ENCODE measurements around the gene ATN1.

The ATN1 gene

DNA sequence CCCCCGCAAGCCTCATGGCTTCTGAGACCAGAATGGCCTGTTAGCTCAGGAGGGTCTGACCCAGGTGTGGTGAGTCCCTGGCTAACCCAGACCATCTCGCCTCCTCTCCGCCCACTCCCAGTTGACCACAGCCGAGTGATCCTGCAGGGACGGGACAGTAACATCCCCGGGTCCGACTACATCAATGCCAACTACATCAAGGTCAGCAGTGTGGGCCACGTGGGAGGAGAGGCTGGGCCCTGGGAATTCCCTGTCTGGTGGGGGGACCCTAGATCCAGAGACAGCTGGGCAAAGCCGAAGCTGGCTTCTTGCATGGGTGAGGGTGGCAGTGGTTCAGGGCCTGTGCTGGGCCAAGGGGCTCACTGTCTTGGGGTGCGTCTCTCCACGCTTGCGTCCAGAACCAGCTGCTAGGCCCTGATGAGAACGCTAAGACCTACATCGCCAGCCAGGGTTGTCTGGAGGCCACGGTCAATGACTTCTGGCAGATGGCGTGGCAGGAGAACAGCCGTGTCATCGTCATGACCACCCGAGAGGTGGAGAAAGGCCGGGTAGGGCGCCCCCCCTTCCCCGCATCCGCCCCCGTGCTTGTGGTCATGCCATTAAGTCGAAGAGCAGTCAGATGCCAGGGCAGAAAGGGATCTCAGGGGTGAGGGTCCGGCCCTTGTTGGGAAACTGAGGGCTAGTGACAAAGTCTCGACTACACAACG lies 28.4 kb downstream of the ATN1 start:
- in situ Hi-C loops (cut with MboI; ENCODE audit: low sequenced_read_pairs), result no loop called here

DNA sequence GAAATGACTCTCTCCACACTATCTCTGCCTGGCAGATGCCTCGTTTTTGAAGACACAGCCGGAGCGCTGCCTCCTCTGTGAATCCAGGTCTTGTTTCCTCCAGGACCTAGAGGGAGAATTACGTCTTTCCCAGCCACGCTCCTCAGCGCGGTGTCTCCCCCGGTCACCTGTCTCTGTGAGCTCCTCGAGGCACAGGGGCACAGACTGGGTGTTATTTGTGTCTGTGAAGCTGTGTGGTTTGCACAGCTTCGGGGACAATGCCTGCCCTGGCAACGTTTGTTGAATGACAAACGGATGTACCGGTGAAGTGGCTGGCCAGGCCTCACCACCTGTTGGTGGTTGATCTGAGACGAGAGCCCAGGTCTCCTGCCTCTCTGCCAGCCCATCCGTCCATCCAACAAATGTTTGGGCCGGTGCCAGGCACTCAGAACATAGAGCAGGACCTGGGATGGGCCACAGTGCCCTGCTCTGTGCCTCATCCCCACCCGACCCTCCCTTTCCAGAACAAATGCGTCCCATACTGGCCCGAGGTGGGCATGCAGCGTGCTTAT lies 29.5 kb downstream of the ATN1 start:
- in situ Hi-C loops (cut with MboI; ENCODE audit: low sequenced_read_pairs), result no loop called here

DNA sequence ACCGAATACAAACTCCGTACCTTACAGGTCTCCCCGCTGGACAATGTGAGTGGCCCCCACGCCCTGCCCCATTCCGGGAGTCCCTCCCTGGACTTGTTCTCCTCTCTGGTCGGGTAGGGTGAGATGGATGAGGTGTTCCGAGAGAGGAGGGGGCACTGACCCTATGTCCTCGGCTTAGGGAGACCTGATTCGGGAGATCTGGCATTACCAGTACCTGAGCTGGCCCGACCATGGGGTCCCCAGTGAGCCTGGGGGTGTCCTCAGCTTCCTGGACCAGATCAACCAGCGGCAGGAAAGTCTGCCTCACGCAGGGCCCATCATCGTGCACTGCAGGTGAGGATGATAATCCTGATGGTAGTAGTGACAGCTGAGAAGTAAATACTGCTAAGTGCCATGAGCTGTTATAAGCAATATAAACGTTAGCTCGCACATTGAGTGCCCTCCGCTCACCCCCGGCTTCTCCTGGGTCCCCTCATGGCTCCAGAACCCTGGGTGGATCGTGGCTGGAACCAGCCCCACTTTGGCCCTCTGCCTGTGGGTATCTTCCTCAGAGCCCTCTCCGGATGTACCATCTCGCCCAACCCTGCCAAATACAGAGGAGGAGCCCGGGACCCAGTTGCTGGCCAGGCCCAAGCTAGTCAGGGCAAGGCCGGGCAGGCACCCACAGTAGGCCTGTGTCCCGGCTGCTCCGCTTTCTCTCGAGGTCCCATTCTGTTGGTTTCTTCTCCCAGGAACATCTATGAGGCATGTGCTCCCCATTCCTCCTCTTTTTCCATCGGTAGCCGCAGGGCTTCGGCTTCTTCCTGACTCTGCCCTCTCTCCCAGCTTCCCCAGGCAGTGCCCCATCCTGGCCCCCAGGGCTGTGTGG lies 30.2 kb downstream of the ATN1 start:
- in situ Hi-C loops (cut with MboI; ENCODE audit: low sequenced_read_pairs), result no loop called here

DNA sequence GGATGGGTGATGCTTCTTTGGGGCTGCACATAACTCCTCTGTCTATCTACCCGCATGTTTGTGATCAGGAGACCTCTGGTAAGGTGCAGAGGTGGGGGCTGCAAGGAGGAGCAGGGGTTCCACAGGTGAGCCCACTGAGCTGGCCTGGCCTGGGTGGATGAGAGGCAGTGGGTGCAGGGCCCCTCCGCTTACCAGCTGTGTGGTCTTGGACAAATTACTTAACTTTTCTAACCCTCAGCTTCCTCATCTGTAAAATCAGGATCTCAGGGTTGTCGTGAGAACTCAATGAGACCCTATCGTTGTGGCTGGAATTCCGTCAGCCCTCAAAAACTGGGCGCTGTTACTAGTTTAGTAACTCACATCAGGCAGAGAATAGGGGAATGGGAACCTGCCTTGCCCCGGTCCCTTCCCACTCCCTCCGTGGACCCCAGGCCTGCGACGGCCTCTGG lies 30.9 kb downstream of the ATN1 start:
- in situ Hi-C loops (cut with MboI; ENCODE audit: low sequenced_read_pairs), result no loop called here

DNA sequence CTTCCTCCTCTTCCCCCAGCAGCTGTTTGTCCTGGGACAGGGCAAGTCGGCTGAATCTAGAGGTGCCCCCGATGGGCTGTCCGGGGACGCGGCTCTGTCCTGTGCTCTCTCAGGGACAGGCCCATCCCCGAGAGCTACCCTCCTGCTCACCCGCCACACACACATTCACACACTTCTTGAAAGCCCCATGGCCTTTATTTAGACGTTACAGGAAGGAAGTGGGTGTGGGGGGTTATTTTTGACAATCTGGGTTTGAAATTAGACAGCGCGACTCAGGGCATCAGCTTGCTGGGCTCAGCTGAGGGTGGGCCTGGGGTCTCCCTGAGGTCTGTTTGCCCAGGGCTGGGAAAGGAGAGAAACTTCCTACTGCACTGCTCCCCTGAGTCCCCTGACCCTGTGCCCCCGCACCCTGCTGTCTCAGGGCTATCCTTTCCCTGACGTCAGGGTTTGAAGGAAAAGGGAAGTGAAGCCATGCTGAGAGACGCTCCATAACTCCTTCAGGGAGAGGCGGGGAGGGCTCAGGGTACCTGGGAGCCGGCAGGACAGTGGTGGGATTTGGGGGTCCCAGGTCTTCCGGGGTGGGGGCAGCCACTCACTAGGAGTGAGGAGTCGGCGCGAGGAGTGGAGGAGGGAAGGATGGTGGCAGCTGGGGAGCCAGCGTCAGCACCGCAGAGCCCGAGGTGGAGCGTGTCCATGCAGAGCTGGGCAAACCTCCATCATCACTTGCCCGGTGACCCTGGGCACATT lies 31.5 kb downstream of the ATN1 start:
- in situ Hi-C loops (cut with MboI; ENCODE audit: low sequenced_read_pairs), result no loop called here

DNA sequence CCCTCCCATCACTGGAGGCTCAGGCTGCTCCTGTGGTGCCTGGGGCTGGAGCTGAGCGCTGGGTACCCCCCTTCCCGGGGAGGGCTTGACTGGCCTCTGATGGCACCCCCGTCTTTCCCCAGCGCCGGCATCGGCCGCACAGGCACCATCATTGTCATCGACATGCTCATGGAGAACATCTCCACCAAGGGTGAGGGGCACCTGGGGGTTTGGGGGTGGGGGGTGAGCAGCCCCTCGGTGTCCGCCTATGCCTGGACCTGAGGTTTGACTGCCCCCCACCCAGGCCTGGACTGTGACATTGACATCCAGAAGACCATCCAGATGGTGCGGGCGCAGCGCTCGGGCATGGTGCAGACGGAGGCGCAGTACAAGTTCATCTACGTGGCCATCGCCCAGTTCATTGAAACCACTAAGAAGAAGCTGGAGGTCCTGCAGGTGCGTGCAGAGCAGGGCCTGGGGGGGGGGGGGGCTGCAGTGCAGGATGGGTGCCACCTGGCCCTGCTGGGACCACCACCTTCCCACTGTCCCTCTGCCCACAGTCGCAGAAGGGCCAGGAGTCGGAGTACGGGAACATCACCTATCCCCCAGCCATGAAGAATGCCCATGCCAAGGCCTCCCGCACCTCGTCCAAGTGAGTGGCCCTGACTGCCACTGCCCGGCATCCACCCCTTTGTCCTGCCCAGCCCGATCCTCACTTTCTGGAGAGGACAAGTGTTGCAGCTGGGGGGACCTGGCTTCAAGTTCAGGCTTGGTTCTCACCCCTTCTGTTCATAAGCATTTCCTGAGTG lies 32.2 kb downstream of the ATN1 start:
- in situ Hi-C loops (cut with MboI; ENCODE audit: low sequenced_read_pairs), result no loop called here

DNA sequence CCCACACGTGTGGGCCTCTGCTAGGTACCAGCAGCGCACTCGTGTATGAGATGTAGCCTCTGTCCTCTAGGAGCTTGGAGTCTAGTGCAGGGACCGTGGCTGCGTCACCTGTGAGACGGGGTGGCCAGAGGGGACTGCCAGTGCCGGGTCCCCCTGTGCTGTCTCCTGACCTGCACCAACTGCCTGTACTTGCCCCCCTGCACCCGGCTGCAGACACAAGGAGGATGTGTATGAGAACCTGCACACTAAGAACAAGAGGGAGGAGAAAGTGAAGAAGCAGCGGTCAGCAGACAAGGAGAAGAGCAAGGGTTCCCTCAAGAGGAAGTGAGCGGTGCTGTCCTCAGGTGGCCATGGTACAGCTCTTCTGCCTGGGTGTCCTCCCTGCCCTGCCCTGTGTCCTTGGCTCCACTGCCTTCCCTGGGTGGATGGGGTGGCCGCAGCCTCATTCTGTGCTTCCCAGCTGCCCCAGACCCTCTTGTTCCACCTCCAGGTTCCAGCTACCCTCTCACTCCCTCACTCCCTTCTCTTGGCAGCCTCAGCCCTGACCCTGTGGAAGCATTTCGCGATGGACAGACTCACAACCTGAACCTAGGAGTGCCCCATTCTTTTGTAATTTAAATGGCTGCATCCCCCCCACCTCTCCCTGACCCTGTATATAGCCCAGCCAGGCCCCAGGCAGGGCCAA lies 33.0 kb downstream of the ATN1 start:
- in situ Hi-C loops (cut with MboI; ENCODE audit: low sequenced_read_pairs), result no loop called here

DNA sequence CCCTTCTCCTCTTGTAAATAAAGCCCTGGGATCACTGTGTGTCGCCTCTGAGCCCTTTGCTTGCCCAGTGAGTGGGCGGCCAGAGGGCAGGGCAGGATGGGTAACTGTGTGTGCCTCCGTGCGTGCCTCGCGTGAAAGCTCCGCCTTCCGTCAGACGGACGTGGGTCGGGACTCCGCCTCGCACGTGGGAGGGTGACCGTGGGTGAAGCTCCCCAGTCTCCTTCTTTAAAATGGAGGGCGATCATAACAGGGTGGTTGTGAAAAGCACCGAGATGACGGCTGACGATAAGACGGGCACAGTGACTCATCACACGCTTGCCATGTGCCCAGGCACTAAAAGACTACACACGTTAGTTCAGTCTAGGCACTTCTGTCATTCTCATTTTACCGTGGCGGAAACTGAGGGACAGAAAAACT lies 33.5 kb downstream of the ATN1 start:
- in situ Hi-C loops (cut with MboI; ENCODE audit: low sequenced_read_pairs), result no loop called here

DNA sequence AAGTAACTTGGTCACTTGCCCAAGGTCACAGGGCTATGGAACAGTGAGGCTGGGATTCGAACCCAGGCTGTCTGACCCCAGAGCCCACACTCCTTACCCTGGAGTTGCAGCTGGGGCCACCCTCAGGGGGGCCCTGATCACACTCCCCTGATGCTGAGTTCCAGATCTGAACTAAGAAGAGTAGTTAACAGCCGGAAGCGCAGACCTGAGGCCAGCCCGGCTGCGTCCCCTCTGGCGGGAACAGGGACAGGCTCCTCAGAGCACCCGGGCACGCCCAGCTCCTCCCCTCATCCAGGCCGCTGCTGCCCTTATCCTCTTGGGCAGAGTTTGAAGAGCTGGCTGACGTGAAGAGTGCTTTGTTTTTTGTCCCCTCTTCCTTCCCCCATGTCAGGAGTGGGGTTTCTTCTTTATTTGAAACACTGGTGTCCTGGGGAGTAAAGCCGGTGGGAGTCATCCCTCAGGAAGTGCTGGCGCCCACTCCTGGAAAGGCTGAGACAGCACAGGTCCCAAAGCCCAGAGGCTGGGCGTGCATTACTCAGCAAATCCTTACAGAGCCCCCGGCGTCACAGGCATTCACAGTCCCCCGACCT lies 34.0 kb downstream of the ATN1 start:
- in situ Hi-C loops (cut with MboI; ENCODE audit: low sequenced_read_pairs), result no loop called here

DNA sequence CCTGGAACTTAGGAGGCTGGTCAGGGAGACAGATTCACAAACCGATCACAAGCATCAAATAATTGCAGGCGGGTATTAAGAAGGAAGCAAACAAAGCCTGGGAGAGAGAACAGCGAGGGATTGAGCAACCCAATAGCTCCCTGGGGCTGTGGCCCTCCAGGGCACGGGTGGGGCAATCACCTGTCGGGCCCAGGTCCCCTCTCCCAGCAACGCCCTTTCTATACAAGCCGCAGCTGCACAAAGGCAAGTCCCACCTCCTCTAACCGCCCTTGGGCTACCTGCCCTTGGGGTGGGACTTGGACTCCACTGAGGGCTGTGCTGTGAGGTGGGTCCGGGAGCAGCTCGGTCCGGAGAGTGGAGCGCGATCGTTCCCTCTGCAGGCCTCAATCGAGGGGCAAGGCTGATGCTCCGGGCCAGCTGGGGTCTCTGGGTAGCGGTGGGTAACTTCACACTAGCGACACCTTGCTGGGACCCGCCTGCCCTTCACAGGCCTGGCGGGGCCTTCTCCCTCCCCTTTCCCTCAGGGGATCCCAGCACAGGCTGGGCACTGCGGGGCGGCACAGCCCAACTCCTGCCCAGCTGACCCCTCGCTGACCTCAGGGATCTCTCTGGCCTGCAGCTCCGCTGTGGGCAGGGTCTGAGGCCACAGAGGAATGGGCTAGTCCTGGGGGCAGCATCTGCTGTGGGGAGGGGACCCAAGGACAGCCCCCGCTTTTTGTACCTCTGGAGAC lies 34.7 kb downstream of the ATN1 start:
- in situ Hi-C loops (cut with MboI; ENCODE audit: low sequenced_read_pairs), result no loop called here

DNA sequence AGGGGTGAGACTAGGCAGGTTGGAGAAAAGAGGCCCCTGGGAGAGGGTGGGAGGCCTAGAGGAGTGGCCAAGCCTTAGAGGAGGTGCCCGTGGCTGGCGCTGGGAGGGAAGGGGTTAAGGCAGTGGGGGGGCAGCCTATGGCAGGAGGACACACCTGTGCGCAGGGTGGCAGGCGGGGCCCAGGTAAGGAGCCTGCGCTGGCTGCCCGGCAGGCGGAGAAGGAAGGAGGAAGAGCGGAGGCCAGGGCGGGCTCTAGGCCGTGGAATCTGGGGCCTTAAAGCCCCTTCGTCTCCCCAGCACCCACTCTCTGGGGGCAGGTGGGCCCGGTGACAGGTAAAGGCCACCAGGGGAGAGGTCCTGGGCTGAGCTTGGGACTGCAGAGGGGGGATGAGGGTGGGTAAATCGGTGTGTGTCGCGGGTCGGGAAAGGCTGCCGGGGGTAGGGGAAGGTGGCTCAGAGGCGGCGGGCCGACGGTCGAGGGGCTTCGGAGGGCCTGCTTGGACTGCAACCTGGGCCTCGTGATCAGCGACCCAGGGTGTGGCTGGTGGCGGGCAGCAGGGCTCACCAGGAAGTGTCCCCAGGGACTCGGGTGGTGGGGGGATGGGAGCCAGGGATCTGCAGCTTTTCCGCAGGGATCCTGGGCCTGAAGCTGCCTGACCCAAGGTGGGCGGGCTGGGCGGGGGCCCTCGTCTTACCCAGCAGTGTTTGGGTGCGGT lies 35.4 kb downstream of the ATN1 start:
- in situ Hi-C loops (cut with MboI; ENCODE audit: low sequenced_read_pairs), result no loop called here

DNA sequence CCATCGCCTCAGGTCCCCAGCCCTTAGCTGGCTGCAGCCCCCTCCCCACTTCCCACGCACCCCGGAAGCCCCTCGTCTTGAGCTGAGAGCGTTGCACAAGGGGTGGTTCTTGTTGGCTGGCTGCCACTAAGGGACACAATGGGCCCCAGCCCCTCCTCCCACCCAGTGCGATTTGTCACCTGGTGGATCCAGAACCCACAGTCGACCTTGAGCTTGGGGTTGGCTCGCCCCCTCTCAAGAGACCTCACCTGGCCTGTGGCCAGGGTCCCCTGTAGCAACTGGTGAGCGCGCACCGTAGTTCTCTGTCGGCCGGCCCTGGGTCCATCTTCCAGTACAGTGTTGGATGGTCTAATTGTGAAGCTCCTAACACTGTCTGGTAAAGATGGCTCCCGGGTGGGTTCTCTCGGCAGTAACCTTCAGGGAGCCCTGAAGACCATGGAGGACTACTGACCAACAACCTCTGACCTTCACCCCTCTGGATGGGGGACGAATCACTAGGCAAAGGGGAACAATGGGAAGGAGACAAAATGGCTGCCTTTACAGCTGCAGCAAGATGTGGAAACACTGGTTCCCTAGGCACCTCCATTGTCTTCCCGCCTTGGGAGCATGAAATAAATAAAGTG lies 36.1 kb downstream of the ATN1 start:
- in situ Hi-C loops (cut with MboI; ENCODE audit: low sequenced_read_pairs), result no loop called here

DNA sequence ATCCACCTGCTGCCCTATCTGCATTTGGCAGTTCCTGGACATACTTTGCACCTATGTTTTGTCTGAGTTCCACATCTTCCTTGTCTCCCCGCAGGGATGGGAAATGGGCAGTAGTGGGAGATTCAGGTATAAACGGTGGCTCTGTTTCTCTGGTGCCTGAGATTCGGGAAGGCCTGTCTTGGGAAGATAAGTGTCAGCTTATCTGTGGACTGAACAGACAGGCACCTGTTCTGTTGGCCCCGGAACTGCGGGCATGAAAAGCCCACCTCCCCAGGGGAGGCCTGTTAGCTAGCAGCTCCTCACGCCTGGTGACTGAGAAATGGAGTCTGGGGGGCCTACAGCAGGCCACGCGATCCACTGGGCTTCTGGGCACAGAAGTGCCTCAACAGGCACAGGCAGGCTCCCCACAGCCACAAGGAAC lies 36.9 kb downstream of the ATN1 start:
- in situ Hi-C loops (cut with MboI; ENCODE audit: low sequenced_read_pairs), result no loop called here

DNA sequence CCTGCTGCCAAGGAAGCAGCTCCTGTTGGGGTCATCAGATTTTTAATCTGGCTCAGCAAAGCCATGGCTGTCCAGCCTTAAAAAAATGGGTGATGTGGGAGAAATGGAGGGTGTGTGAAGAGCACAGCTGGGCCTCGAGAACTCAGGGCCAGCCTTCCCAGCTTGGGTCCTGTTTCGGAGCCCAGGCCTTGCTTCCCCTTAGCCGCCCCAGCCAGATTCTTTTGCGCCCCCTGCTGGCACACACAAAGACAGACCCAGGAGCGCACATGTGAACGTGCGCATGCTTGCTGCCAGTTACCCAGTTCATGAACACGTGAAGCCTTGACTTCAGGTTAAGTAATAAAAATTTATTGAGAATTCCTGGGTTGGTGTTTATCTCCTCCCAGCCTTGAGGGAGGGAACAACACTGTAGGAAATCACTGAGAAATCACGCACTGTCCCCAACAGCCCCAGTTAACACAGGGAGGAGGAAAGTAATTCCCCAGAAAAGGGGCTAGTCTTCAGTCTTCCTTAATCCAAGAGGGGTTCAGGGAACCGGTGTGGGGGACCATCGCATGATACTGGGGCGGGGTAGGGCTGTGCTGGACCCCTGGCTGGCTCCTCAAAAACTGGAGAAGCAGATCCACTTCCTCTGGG lies 37.4 kb downstream of the ATN1 start:
- in situ Hi-C loops (cut with MboI; ENCODE audit: low sequenced_read_pairs), result no loop called here

DNA sequence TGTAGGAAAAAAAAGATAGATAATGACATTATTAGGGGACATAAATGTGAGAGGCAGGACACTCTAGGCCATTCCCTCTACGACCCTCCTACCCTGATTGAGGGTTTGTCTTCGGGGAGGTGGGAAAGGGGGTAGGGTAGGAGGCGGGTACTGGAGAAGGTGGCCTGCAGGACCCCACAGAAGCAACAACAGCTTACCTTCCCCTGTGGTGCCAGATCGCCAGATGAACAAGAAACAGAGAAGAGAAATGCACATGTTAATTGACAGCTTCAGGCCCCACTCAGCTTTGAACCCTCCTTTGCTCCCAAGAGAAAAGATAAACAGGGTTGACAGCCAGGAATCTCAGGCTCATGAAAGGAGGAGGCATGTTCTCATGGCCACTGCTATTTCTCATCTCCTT lies 38.0 kb downstream of the ATN1 start:
- in situ Hi-C loops (cut with MboI; ENCODE audit: low sequenced_read_pairs), result no loop called here

DNA sequence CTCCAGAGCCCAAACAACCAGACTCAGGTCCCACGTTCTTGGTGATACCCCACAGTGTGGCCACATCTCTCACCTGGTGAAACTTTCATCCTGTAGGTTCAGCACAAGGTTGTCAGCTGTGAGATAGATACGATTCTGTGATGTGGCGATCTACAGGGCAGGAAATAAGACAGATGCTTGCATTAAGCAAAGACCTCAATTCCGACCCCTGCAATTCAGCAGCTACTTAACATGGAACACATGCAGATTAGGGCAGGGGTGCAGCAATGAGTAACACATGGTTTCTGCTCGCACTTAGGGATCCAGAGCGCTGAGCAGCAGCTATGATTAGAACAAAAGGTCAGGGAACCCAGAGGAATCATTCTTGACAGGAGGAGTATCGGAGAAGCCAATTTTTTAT lies 38.6 kb downstream of the ATN1 start:
- in situ Hi-C loops (cut with MboI; ENCODE audit: low sequenced_read_pairs), result no loop called here

DNA sequence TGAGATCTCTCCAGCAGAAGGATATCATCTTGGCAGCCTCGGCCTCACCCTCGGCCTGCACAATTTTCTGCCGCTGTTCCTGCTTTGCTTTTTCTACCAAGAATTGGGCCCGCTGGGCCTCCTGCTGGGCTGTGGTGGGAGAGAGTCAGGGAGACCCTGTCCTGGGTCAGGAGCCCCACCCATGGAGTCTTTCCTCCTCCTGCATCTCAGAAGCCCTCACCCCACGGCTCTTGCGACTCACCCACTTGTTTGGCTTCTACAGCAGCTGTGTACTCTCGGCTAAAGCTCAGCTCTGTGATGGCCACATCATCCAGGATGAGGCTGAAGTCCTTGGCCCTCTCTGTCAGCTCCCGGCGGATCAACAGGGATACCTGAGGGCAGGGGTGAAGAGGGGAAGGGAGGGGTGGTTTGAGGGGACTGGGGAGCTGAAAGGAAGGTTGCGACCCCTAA lies 39.9 kb downstream of the ATN1 start:
- in situ Hi-C loops (cut with MboI; ENCODE audit: low sequenced_read_pairs), result no loop called here

Data from HL-60/S4 treated with phorbol 12-myristate 13-acetate at 8.2 ng/mL for 4 days and 3 days (cell line).